GM18907 (cell line): ENCODE measurements around the gene KIT.

Experiments used
- ATAC-seq: cut with Tn5 transposase; IDR thresholded peaks from one replicate; pipeline ENCODE4 v1.9.1; 2021; ENCODE audit warnings: mild to moderate bottlenecking, moderate library complexity; ENCODE audit not compliant: unreplicated experiment

The KIT gene

GRCh38 chr4:54742636-54743399 is 85.1 kb downstream of the KIT start:
- no peak for ATAC-seq

GRCh38 chr4:54743562-54743961 is 85.8 kb downstream of the KIT start:
- ATAC-seq, result no peak

- no peak for ATAC-seq
Measured at GRCh38 chr4:54744487-54744886, 86.7 kb downstream of the KIT start.

GRCh38 chr4:54745031-54745770 is 87.4 kb downstream of the KIT start:
- ATAC-seq, result no peak

GRCh38 chr4:54746218-54746617 is 88.5 kb downstream of the KIT start:
- peak; percentile 89 for ATAC-seq

- no peak for ATAC-seq
Measured at GRCh38 chr4:54750341-54750740, 92.6 kb downstream of the KIT start.

- no peak for ATAC-seq
Measured at GRCh38 chr4:54754394-54754793, 96.6 kb downstream of the KIT start.

- ATAC-seq, result no peak
Measured at GRCh38 chr4:54764476-54764875, 106.7 kb downstream of the KIT start.

GRCh38 chr4:54767376-54767775 is 109.6 kb downstream of the KIT start:
- no peak for ATAC-seq

- ATAC-seq, result no peak
Measured at GRCh38 chr4:54773022-54773421, 115.3 kb downstream of the KIT start.

- no peak for ATAC-seq
Measured at GRCh38 chr4:54779036-54779435, 121.3 kb downstream of the KIT start.

- ATAC-seq, result no peak
Measured at GRCh38 chr4:54779476-54780148, 121.9 kb downstream of the KIT start.

GRCh38 chr4:54780149-54780495 is 122.4 kb downstream of the KIT start:
- ATAC-seq, result no peak

- no peak for ATAC-seq
Measured at GRCh38 chr4:54781756-54782155, 124.0 kb downstream of the KIT start.

GRCh38 chr4:54783402-54784110 is 125.8 kb downstream of the KIT start:
- peak; percentile 61 for ATAC-seq

- peak; percentile 42 for ATAC-seq
Measured at GRCh38 chr4:54784161-54784671, 126.5 kb downstream of the KIT start.
